NCI-H1092 (cell line): Measurements from ENCODE around the gene SNAP23.
A peak's percentile ranks its signal among the peaks of the same experiment; 100 is the strongest.

ENCODE experiments used
- DNase-seq: peaks from one replicate; lab custom pipeline; 2025; lab: John Stamatoyannopoulos, UW

SNAP23 gene

GRCh38 chr15:42575188-42576039, 80.0 kb downstream of the SNAP23 start, which contains the start of gene STARD9:
STARD9 (plus strand) TSS chr15:42575606; CDS start chr15:42575716, 110 bp downstream.
- peak; percentile 88 for DNase-seq

GRCh38 chr15:42576040-42576594, 80.7 kb downstream of the SNAP23 start:
- DNase-seq: no peak

DNA sequence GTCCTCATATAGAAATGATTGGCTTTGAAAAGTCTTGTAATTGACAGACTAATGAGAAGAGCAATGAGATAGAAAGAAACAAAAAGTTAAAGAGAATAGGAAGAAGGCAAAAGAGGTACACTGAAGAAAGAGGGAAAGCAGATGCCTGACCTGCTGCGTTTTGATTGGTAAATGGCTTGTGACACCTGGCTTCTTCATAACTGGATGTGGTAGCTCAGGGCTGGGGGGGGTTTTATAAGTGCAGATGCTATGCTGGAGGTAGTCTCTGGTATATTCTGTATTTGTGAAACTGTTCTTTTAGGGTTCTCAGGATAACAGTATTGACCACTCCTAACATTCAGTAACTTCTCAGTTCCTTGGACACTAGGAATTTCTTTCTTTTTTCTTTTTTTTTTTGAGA, 81.3 kb downstream of the SNAP23 start:
- DNase-seq: no peak

DNA sequence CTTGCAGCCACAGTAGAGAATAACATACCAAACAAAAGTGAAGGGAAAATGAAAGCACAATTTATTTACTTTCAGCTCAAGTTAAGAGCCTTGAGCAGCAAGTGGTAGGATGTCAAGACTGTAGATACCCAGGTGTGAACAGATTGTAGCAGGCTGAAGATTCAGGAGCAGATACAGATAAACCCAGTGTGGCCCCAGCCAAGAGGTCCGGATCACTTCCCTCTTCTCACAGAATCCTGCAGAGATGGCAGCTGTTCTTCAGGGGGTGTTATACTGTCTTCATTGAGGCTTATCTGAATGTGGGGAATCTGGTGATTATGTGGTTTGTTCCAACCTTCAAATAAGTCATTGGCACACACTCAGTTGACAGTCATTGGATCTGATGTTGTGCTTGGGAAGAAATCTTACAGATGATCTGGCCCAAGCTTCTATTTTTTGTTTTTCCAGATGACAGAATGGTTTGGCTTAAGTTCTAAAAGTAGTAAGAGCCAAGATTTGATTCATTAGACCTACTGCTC, 82.1 kb downstream of the SNAP23 start:
- no peak for DNase-seq

- DNase-seq: no peak
Measured at GRCh38 chr15:42578984-42579537, 83.6 kb downstream of the SNAP23 start.

DNA sequence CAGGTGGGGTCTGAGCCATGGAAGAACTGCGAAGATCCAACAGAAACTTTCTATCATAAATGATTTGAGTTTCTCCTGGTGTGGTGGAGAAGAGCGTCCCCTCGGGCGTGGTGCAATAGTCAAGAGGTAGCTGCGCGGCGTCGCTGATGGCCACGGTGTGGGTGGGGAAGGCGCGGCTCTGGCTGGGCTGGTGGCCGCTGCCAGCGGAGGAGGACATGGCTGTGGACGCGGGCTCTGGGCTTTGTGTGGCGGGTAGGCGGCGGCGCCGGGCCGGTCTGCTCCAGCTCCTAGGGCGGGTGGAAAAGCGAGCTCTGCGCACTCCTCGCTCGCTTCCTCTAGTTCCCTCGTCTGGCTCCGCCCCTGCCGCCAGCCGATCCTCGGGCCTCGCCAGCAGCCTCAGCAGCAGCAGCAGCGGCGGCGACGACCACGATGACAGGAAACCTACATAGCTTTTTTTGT, 85.9 kb downstream of the SNAP23 start:
- peak; percentile 73 for DNase-seq
